Endothelial cell of umbilical vein (primary cell): Measurements from ENCODE around the gene EMID1. TPM values are rescaled to one million over a fixed set of nuclear protein-coding genes. Genes with fewer than 3 reads are reported as not detected.

Experiments
- BruUV-seq: library from RNA; stranded (reverse); fragments of 400-500 nt; replicated peaks from 2 replicates; lab custom pipeline; 2021; lab: Mats Ljungman, UMichigan
- CTCF ChIA-PET: fragments of 300-600, 350-600 bp; sonication (Branson Sonifier 250); formaldehyde crosslinking; loops from one replicate; lab custom pipeline; 2021; ENCODE audit warnings: antibody characterized with exemption, inconsistent platforms; lab: Charles Lee
- POLR2A ChIA-PET: fragments of 300-600, 350-600 bp; sonication (Branson Sonifier 250); formaldehyde crosslinking; loops from one replicate; lab custom pipeline; 2021; ENCODE audit warnings: antibody characterized with exemption, inconsistent platforms; lab: Charles Lee
- DNase-seq: peaks from one replicate; pipeline ENCODE4 v3.0.0-alpha.2; 2011; ENCODE audit warnings: low read depth, low spot score
- FAIRE-seq: peaks from 2 replicates; lab custom pipeline; 2011; peaks lifted over from hg19 to GRCh38; lab: Jason Lieb, UNC
- H2AFZ ChIP-seq: 2 replicates; pipeline ENCODE4 v1.6.0; 2012; ENCODE audit warnings: low read depth, low read length, control low read depth, inconsistent platforms
- H3K27ac ChIP-seq: 2 replicates; pipeline ENCODE4 v1.5.1; 2011; ENCODE audit warnings: low read depth, mild to moderate bottlenecking, control low read depth, low read length, moderate library complexity; ENCODE audit not compliant: insufficient read depth
- H3K27me3 ChIP-seq, 2 experiments: 2 replicates each; pipeline versions ENCODE4 v1.6.0 to v1.6.1; 2011; ENCODE audit warnings: low read length in 2 of 2, mixed read lengths in 1 of 2; ENCODE audit not compliant: control insufficient read depth in 2 of 2, insufficient read depth in 2 of 2
- H3K36me3 ChIP-seq, 2 experiments: 2 replicates in 1 of 2; 3 replicates in 1 of 2; pipeline ENCODE4 v1.5.1; 2011; ENCODE audit warnings: low read length in 2 of 2, mild to moderate bottlenecking in 1 of 2, moderate library complexity in 1 of 2; ENCODE audit not compliant: control insufficient read depth in 2 of 2, insufficient read depth in 2 of 2; ENCODE audit errors: extremely low read depth in 1 of 2
- H3K4me1 ChIP-seq: 3 replicates; pipeline ENCODE4 v1.5.1; 2011; ENCODE audit warnings: mild to moderate bottlenecking, low read length; ENCODE audit not compliant: control insufficient read depth, insufficient read depth; ENCODE audit errors: extremely low read depth
- H3K4me2 ChIP-seq: 2 replicates; pipeline ENCODE4 v1.6.1; 2011; ENCODE audit warnings: low read length, control low read depth, mixed read lengths; ENCODE audit not compliant: insufficient read depth
- H3K4me3 ChIP-seq, 3 experiments: fragments of 200-600 bp in 1 of 3; sonication (generic), shearing (Covaris generic) in 1 of 3; replicated peaks in 1 of 3; 2 replicates each; pipeline ENCODE4 v1.5.1; 2011 to 2016; ENCODE audit warnings: control low read depth in 3 of 3, low read length in 3 of 3, mild to moderate bottlenecking in 2 of 3, inconsistent platforms in 1 of 3, low read depth in 1 of 3, moderate library complexity in 1 of 3; ENCODE audit not compliant: insufficient read depth in 1 of 3
- H3K79me2 ChIP-seq: 2 replicates; pipeline ENCODE4 v1.6.0; 2012; ENCODE audit warnings: low read length, inconsistent platforms; ENCODE audit not compliant: control insufficient read depth, insufficient read depth
- H3K9ac ChIP-seq: replicated peaks from 2 replicates; pipeline ENCODE3; 2011; ENCODE audit warnings: low read length, control low read depth; ENCODE audit not compliant: insufficient read depth; ENCODE audit errors: extremely low read depth
- H3K9me1 ChIP-seq: replicated peaks from 3 replicates; pipeline ENCODE4 v1.6.0; 2011; ENCODE audit warnings: mild to moderate bottlenecking, low read length; ENCODE audit not compliant: control insufficient read depth, insufficient read depth; ENCODE audit errors: extremely low read depth
- H3K9me3 ChIP-seq: replicated peaks from 2 replicates; pipeline ENCODE4 v1.5.1; 2012; ENCODE audit warnings: low read length, inconsistent platforms; ENCODE audit not compliant: control insufficient read depth, insufficient read depth
- H4K20me1 ChIP-seq: replicated peaks from 2 replicates; pipeline ENCODE3; 2011; ENCODE audit warnings: mild to moderate bottlenecking, low read length; ENCODE audit not compliant: control insufficient read depth, insufficient read depth; ENCODE audit errors: extremely low read depth
- EZH2 ChIP-seq: IDR thresholded peaks from 2 replicates; pipeline ENCODE4 v1.6.1; 2012; ENCODE audit warnings: borderline replicate concordance, low read depth, mild to moderate bottlenecking, moderate library complexity, low read length, inconsistent platforms; ENCODE audit not compliant: severe bottlenecking
- FOS ChIP-seq: IDR thresholded peaks from 2 replicates; pipeline ENCODE4 v1.6.1; 2011; ENCODE audit warnings: mild to moderate bottlenecking, low read length, moderate library complexity, borderline replicate concordance; ENCODE audit not compliant: insufficient read depth
- GATA2 ChIP-seq: IDR thresholded peaks from 2 replicates; pipeline ENCODE4 v1.7.0; 2011; ENCODE audit warnings: low read depth, mild to moderate bottlenecking, moderate library complexity, mixed read lengths, low read length; ENCODE audit not compliant: insufficient read length, insufficient read depth
- JUN ChIP-seq: IDR thresholded peaks from 2 replicates; pipeline ENCODE4 v1.6.1; 2011; ENCODE audit warnings: borderline replicate concordance, low read depth; ENCODE audit not compliant: insufficient read length, insufficient read depth
- MYC ChIP-seq: IDR thresholded peaks from one replicate; pipeline ENCODE4 v1.6.1; 2011; ENCODE audit warnings: mild to moderate bottlenecking, low read depth, low read length
- POLR2A ChIP-seq: IDR thresholded peaks from 2 replicates; pipeline ENCODE4 v1.6.1; 2012; ENCODE audit warnings: low read depth, mild to moderate bottlenecking, control low read depth, low read length
- POLR2AphosphoS5 ChIP-seq: IDR thresholded peaks from 2 replicates; pipeline ENCODE4 v1.6.1; 2012; ENCODE audit warnings: low read depth, mild to moderate bottlenecking, control low read depth, low read length, moderate library complexity; ENCODE audit not compliant: insufficient read depth
- dilution Hi-C: fragments of 300-500 bp; cut with MboI; formaldehyde crosslinking; loops from one replicate; pipeline ENCODE4 v1.15.0; 2019; ENCODE audit warnings: low sequenced_read_pairs; ENCODE audit not compliant: extremely low pct_ligation_motif_present
- intact Hi-C: fragments of 100-400 bp; cut with micrococcal nuclease; formaldehyde crosslinking; loops from one replicate; pipeline ENCODE4 v1.10.0; 2022
- polyA plus RNA-seq, 4 experiments: library from polyadenylated mRNA; depleted of rRNA in 3 of 4; stranded (reverse) in 3 of 4; unstranded in 1 of 4; fragments of >200 nt; gene quantifications; 2 replicates each; pipeline versions ENCODE4 v1.2.1 to v1.2.3, GENCODE V29; 2011 to 2012; ENCODE audit warnings: missing spikeins in 1 of 4
- total RNA-seq: library from RNA; stranded (reverse); gene quantifications from 2 replicates; pipeline ENCODE4 v1.2.3, GENCODE V29; 2021
- TF ChIP-seq, protein P1 (sequence below), 2 donors: IDR thresholded peaks; 1 replicate in 1 of 2; 2 replicates in 1 of 2; pipeline ENCODE4 v1.5.1; 2011; ENCODE audit warnings: low read length in 2 of 2, mild to moderate bottlenecking in 2 of 2, moderate library complexity in 2 of 2, control low read depth in 1 of 2, inconsistent platforms in 1 of 2, low read depth in 1 of 2; ENCODE audit not compliant: insufficient read depth in 1 of 2; ENCODE audit errors: extremely low read depth in 1 of 2
- TF ChIP-seq, protein P2 (sequence below): IDR thresholded peaks from 2 replicates; pipeline ENCODE4 v1.6.1; 2011; ENCODE audit not compliant: insufficient read depth, insufficient read length

Gene EMID1
- total and polyA plus RNA-seq, 2 donors (not counting 3 experiments of a cell fraction or from before 2014, with no cell fraction given) = 0.51 to 0.75 TPM

DNA sequence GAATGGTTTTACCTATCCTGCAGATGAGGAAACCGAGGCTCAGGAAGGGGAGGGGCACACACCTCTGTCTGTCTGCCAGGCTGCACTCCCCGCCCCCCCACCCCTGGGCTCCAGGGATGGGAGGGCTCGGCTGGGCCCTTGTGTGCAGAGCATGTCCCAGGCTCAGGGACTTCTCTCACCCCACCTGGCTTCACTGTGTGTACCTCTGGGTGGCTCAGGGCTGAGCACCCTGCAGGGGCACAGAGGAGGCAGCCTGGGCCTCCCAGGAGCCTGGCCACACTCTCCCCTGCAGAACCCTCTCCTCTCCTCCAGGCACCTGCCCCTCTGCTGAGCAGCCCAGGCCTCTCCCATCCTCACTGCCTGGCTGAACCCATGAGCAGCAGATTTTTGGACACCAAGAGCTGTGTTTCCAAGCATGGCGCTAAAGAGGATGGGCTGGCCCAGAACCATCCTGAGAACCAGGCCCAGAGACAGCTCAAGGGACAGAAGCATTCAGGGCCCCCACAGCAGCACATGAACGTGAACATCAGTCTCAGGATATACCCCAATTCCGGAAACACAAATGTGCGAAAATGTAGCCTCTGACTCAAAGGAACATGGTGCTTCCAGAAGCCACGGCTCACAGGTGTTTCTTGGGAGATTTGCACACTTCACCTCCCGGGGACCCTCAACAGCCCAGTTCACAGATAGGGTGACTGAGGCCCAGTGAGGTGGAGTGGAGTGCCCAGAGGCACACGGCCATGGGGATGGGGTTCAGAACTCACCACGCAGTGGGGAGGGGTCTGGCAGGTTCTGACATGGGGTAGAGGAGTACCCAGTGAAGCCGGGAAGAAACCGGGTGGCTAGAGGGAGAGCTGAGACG, 10.5 kb downstream of the EMID1 start:
- H3K27me3 ChIP-seq = no peaks in the 10 kb centered on the region
- no peaks in the 10 kb centered on the region for H4K20me1 ChIP-seq
- no peaks in the 10 kb centered on the region for H3K79me2 ChIP-seq
- TF ChIP-seq, protein P1, sequence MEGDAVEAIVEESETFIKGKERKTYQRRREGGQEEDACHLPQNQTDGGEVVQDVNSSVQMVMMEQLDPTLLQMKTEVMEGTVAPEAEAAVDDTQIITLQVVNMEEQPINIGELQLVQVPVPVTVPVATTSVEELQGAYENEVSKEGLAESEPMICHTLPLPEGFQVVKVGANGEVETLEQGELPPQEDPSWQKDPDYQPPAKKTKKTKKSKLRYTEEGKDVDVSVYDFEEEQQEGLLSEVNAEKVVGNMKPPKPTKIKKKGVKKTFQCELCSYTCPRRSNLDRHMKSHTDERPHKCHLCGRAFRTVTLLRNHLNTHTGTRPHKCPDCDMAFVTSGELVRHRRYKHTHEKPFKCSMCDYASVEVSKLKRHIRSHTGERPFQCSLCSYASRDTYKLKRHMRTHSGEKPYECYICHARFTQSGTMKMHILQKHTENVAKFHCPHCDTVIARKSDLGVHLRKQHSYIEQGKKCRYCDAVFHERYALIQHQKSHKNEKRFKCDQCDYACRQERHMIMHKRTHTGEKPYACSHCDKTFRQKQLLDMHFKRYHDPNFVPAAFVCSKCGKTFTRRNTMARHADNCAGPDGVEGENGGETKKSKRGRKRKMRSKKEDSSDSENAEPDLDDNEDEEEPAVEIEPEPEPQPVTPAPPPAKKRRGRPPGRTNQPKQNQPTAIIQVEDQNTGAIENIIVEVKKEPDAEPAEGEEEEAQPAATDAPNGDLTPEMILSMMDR (IDR thresholded peaks at IDR 0.05; ENCODE audit: extremely low read depth in 1 of 2, insufficient read depth in 1 of 2, low read depth in 1 of 2, low read length in 2 of 2) = no peak
- no peak for TF ChIP-seq POLR2A
- no peak for TF ChIP-seq GATA2
- no peak for TF ChIP-seq JUN
- TF ChIP-seq FOS = no peak
- no peak for TF ChIP-seq EZH2
- TF ChIP-seq, protein P2, sequence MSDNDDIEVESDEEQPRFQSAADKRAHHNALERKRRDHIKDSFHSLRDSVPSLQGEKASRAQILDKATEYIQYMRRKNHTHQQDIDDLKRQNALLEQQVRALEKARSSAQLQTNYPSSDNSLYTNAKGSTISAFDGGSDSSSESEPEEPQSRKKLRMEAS = no peak
- no peak for TF ChIP-seq MYC
- no peak for TF ChIP-seq POLR2AphosphoS5
- no peak overlapping the region for H3K27ac ChIP-seq
- no peak overlapping the region for H3K9ac ChIP-seq
- H3K9me3 ChIP-seq = no peaks in the 10 kb centered on the region
- BruUV-seq = no TSS peak
- H3K4me3 ChIP-seq = no peak overlapping the region
- H3K4me2 ChIP-seq = no peak overlapping the region
- intact Hi-C loops (no loop called here), dilution Hi-C loops (no loop called here)
- DNase-seq (no peak), FAIRE-seq (no peak)
- no peaks in the 10 kb centered on the region for H3K36me3 ChIP-seq
- CTCF ChIA-PET = interaction anchor here (0.5 to 1.6 kb wide), 3 partner anchors 10 to 15 kb away, joined by 3 to 4 read pairs (median 3); partner anchors contain the start of gene EMID1
- H3K9me1 ChIP-seq = no peaks in the 10 kb centered on the region
- no peak overlapping the region for H2AFZ ChIP-seq
- POLR2A ChIA-PET = no interaction called here
- H3K4me1 ChIP-seq = no peaks in the 10 kb centered on the region
